HepG2 (cell line): ENCODE results near the gene TMEM14B. TPM values are rescaled to one million over a fixed set of nuclear protein-coding genes. Genes with fewer than 3 reads are reported as not detected.

Experiments used
- CC2D1A ChIP-seq: sonication (generic); formaldehyde crosslinking; IDR thresholded peaks from 2 replicates; pipeline ENCODE4 v1.8.1; 2023; ENCODE audit warnings: mild to moderate bottlenecking, missing genetic modification reagents
- FOXC1 ChIP-seq: sonication (generic); formaldehyde crosslinking; IDR thresholded peaks from 2 replicates; pipeline ENCODE4 v1.8.0; 2022; ENCODE audit warnings: mild to moderate bottlenecking, missing genetic modification reagents, borderline replicate concordance
- HDAC2 ChIP-seq: sonication (generic); formaldehyde crosslinking; IDR thresholded peaks from 2 replicates; pipeline ENCODE4 v1.4.0; 2020; ENCODE audit warnings: missing genetic modification reagents
- NPAS2 ChIP-seq: sonication (generic); formaldehyde crosslinking; IDR thresholded peaks from 2 replicates; pipeline ENCODE4 v1.8.0; 2022; ENCODE audit warnings: mild to moderate bottlenecking, missing genetic modification reagents, borderline replicate concordance
- UBTF ChIP-seq: sonication (generic); formaldehyde crosslinking; IDR thresholded peaks from 2 replicates; pipeline ENCODE4 v1.4.0; 2020; ENCODE audit warnings: mild to moderate bottlenecking, missing genetic modification reagents
- ZBTB39 ChIP-seq: sonication (generic); formaldehyde crosslinking; IDR thresholded peaks from 2 replicates; pipeline ENCODE4 v1.5.0; 2020; ENCODE audit warnings: missing genetic modification reagents
- ZBTB46 ChIP-seq: sonication (generic); formaldehyde crosslinking; IDR thresholded peaks from 2 replicates; pipeline ENCODE4 v1.4.0; 2020; ENCODE audit warnings: mild to moderate bottlenecking, missing genetic modification reagents, borderline replicate concordance
- ZNF101 ChIP-seq: sonication (generic); formaldehyde crosslinking; IDR thresholded peaks from 2 replicates; pipeline ENCODE4 v1.4.0; 2020; ENCODE audit warnings: mild to moderate bottlenecking, low read depth, missing genetic modification reagents, borderline replicate concordance
- ZNF225 ChIP-seq: sonication (generic); formaldehyde crosslinking; IDR thresholded peaks from 2 replicates; pipeline ENCODE4 v1.4.0; 2020; ENCODE audit warnings: mild to moderate bottlenecking, missing genetic modification reagents
- ZNF263 ChIP-seq: sonication (generic); formaldehyde crosslinking; IDR thresholded peaks from 2 replicates; pipeline ENCODE4 v1.4.0; 2020; ENCODE audit warnings: missing genetic modification reagents
- ZNF44 ChIP-seq: sonication (generic); formaldehyde crosslinking; IDR thresholded peaks from 2 replicates; pipeline ENCODE4 v1.5.1; 2020; ENCODE audit warnings: mild to moderate bottlenecking, missing genetic modification reagents
- ZNF574 ChIP-seq: sonication (generic); formaldehyde crosslinking; IDR thresholded peaks from 2 replicates; pipeline ENCODE4 v1.4.0; 2020; ENCODE audit warnings: missing genetic modification reagents
- ZNF580 ChIP-seq: IDR thresholded peaks from 2 replicates; pipeline ENCODE4 v1.6.1; 2016; ENCODE audit warnings: low read depth, borderline replicate concordance
- polyA plus RNA-seq, 8 experiments: library from polyadenylated mRNA; depleted of rRNA in 3 of 8; stranded (reverse) in 7 of 8; unstranded in 1 of 8; fragments of >200 nt; fragmentation: Illumina TruSeq in 4 of 8; extraction: Trizol in 4 of 8; gene quantifications; 2 replicates each; pipeline versions ENCODE4 v1.2.1 to v1.2.3, GENCODE V29; 2011 to 2016; ENCODE audit warnings: low read depth in 4 of 8, missing spikeins in 1 of 8, mixed read lengths in 1 of 8; ENCODE audit not compliant: insufficient read depth in 1 of 8
- total RNA-seq, 5 experiments: library from RNA; depleted of rRNA; stranded (reverse); fragments of >200 nt; fragmentation: Illumina TruSeq; extraction: Trizol; gene quantifications; 2 replicates each; pipeline ENCODE4 v1.2.3, GENCODE V29; 2016; ENCODE audit warnings: low read depth in 1 of 5

The TMEM14B gene
- total and polyA plus RNA-seq, 2 of the 13 experiments (the other 11 are each of a cell fraction or from before 2014, with no cell fraction given), result 133 to 200 TPM

GRCh38 chr6:10719964-10720264, 27.7 kb upstream of the TMEM14B start (continued):
- no peak for TF ChIP-seq ZBTB46 (CRISPR knock-in tag)
- 0 out of 2 replicates have a peak, but pooled peaks have one; percentile 1 for TF ChIP-seq ZNF580
- TF ChIP-seq FOXC1 (CRISPR knock-in tag), result 0 out of 2 replicates have a peak, but pooled peaks have one; percentile 42
- no peak for TF ChIP-seq UBTF
- peak; percentile 75; the same call in 1 of the 2 replicates for TF ChIP-seq ZNF44 (CRISPR knock-in tag)
- TF ChIP-seq ZNF101 (CRISPR knock-in tag), result no peak
- no peak for TF ChIP-seq NPAS2 (CRISPR knock-in tag)
- TF ChIP-seq ZNF225 (CRISPR knock-in tag), result no peak
- TF ChIP-seq ZBTB39, result 0 out of 2 replicates have a peak, but pooled peaks have one; percentile 36
- no peak for TF ChIP-seq CC2D1A (CRISPR knock-in tag)
- TF ChIP-seq HDAC2 (CRISPR knock-in tag), result no peak
- TF ChIP-seq ZNF574 (CRISPR knock-in tag), result peak; percentile 53; the same call in 1 of the 2 replicates
- no peak for TF ChIP-seq ZNF263 (CRISPR knock-in tag)
